NCI-H82 treated with DMSO at 0.1 percent for 48 hours (cell line): ENCODE results near the gene DDN.
A peak's percentile ranks its signal among the peaks of the same experiment; 100 is the strongest.

ENCODE experiments used
- DNase-seq: peaks from one replicate; lab custom pipeline; 2025; ENCODE audit not compliant: unreplicated experiment; lab: John Stamatoyannopoulos, UW

DDN gene

DNA sequence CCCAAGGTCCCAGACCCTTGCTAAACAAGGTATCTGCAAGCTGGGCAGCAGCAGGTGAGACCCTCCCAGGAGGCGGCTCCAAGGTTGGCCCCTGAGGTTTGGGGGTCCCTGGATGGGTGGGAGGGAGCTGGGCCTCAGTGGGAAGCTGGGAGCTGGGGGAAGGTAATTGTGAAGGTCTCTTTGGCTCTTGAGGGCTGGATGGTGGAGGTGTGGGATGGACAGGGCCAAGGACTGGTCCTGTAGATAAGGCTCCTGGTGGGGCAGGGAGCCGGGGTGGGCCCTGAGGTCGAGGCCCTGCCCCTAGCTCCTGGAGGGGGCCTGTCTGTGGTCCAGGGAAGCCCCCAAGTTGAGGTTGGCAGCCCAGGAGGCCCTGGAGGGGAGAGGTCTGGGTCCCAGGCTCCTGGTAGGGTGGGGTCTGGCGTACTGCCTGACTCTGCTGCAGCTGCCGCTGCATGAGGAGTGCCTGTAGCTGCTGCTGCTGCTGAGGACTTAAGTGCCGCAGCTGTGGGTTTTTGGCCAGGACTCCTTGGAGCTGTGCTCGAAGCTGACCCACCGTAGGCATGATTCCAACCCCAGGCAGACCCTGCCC lies 32.5 kb upstream of the DDN start:
- DNase-seq = no peak

DNA sequence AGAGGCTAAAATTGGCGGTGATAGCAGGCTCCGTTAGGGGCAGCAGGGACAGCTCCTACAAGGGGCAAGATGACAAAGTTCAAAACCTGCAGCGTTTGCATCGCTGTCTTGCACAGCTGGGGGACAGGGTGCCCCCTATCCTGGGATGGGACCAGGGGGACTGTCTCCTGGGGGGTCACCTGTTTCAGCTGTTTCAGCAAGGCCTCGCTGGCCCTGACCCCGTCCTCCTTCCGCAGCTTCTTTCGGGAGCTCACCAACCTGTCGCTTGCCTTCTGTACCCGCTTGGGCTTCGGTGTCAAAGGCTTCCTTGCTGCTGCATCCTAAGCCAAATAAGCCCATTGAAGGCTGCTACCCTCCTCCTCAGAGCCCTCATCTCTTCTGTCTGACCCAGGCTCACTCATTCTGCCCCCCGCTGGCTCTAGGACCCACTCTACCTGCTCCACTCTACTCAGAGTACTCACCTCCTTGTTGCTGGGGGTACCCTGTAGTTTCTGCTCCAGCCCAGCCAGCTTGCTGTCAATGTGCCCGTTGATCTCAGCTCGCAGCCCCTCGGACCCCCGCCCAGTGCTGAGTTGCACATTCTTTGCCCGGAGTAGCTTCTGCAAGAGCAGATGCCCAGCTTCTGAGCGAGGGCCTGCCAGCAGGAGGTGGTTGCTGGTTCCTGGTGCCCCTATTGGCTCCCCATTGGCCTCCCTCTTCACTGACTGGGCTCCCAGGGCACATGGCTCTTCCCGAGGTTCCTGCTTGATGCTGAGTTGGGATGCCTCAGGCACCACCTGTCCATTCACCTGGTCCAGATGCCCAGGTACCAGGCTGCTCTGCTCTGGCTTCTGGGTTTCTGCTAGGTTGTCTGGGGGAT lies 31.8 kb upstream of the DDN start:
- no peak for DNase-seq

DNA sequence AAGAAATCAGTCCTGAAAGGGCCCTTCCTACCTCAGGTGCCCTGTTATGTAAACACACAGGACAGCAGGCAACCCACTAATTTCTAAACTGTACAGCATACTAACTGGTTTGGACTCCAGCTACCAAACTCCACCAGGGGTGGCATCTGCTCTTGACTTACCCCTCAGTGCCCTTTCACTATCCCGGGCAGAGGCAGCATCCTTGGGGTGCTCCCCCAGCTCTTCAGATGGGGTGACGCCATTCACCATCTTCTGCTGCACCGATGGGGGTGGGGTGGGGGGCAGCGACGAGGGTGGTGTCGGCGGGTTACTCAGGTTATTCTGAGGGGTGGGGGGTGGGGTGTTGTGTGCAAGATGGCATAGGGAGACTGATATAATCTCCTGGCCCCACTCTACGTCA lies 30.9 kb upstream of the DDN start:
- no peak for DNase-seq

DNA sequence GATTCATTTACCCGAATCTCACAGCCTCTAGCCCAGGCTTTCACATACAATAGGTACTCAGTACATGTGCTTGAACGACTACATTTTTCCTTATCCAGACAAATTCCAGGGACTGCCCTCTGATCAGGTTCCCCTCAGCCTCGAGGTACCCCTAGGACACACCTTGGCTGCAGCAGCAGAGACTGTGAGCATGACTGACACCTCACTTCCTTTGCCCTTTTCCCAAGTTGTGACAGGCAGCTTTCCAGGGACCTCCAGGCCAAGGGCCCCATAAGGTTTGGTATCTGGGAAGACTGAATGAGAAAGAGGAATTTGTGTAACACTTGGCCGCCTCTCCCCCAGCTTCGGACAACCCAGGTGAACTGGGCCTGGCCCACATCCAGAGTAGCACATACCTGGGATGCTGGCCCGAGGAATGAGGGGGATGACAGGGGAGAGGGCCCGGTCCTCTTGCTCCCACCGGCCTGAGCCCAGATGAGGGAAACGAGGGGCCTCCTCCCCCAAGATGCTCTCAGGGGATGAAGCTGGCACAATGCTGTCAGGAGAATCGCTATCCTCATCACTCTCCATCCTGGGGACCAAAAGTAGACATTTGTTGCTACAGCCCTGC lies 29.6 kb upstream of the DDN start:
- no peak for DNase-seq

DNA sequence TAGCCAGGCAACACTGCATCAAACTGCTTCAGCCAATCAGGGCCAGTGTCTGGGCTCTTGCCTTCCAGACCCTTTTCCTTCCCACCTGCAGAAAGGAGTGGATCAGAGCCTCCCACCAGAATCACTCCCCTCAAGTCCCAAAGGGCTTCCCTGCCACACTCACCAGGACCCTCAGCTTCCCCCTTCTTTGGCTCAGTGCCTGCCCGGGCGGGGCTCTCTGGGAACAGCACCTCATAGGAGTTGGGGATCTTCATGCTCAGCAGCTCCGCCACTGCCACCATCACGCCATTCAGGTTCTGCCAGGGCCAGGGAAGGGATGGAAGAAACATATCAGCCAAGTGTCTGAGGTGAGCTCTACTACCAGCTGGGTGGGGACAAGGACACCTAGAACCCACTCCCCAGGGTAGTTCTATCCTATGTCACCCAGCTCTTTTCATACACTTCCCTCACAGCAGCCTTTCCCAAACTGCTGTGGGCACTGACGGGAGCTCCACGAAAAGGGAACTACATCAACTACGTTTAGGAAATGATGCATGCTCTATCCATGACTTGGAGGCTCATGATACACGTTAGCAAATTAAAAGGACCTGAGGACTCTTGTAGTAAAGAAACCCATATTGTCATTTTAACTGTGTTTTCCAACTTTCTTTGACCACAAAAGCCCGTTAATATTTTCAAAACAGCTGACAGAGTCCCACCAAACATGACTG lies 28.8 kb upstream of the DDN start:
- no peak for DNase-seq

DNA sequence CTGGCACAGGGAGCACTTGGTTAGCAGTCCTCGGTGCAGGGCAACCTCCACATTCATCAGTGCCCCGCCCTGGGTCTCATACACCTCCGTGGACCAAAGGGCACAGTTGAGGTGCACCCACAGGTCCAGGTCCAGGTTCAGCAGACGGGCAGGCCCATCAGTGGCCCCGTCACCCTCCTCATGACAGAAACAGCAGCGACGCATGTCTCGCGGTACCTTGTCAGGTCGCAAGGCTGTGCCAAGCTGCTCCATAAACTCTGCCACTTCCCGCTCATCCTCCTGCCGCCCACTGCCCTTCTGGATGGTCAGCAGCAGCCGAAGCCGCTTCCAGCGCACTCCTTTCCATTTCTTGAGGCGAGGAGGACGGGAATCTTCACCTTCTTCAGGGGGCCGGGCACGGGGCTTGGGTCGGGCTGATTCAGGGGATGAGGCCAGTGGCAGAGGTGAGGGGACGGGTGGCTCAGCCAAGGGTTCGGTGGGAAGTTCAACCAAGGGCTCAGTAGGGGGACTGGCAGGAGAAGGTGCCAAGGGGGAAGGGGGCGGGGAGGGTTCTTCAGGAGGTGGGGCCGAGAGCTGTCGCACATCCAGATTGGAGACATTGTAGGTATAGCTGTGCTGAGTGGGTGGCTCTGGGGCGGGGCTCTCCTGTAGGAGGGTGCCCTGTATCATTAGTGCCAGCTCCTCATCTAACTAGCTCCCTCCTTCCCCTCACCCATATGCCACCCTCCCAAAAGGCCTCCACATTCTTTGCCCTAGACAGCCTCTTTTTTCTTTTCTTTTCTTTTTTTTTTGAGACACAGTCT lies 27.7 kb upstream of the DDN start:
- no peak for DNase-seq

DNA sequence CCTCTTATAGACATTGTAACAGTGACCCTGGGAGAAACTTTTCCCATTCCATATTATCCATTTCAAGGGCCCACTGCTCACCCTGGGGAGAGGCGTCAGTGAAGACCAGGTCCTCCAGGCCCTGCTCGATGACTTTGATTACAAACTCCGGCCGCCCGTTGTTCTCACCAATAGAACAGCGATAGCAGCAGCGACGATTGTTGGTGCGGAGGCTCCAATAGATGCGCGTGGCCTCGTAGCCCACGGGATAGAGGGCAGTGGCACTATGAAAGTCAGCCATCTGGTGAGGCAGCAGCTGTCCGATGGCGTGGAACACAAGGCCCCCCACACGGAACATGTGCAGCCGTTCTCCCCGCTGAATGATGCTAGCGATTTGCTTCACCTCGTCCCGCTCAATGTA lies 26.9 kb upstream of the DDN start:
- DNase-seq = no peak

DNA sequence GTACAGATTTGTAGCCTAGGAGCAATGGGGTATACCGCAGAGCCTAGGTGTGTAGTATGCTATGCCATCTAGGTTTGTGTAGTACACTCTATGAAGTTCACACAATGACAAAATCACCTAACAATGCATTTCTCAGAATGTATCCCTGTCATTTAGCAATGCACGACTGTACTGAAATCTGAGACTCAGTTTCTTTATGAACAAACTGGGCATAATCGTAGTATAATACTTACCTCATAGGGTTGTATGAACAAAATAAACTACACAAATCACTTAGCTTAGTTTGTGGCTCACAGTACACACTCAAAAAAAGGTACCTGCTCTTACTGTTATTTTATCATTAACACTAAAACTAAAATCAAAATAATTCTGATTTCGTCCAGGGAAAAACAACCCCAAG lies 26.3 kb upstream of the DDN start:
- DNase-seq = no peak

DNA sequence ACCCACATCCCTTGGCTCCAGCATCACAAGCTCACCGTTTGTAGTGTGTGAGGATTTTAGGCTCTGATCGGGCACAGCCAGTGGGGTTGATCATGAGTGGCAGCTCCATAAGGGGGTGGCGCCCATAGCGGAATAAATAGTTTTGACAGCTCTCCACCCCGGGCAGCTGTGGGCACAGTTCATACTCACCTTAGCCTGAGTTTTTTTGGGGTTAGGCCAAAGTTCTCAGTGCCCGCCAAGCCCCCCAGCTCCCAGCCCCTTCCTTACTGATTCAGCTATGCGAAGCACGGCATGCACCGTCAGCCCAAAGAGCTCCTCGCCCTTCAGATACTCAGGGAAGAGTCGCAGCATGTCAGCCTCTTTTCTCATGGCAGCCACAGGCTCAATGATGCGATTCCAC lies 25.4 kb upstream of the DDN start:
- no peak for DNase-seq

DNA sequence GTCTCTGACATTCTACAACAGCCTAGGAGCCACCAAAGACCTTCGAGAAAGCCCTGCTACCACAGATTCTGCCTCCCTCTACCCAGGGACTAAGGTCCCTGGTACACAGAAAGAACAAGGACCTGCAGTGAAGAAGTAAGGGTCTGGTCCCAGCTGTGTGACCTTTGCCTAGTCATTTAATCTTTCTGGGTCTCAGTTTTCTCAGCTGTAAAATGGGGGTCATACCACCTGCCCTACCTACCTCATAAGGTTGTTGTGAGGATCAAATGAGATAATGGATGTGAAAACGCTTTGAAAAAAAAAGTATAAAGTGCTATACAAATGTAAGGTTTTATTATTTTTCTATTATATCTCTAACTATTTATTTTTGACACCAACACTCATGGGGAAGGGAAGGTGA lies 24.6 kb upstream of the DDN start:
- DNase-seq = no peak

DNA sequence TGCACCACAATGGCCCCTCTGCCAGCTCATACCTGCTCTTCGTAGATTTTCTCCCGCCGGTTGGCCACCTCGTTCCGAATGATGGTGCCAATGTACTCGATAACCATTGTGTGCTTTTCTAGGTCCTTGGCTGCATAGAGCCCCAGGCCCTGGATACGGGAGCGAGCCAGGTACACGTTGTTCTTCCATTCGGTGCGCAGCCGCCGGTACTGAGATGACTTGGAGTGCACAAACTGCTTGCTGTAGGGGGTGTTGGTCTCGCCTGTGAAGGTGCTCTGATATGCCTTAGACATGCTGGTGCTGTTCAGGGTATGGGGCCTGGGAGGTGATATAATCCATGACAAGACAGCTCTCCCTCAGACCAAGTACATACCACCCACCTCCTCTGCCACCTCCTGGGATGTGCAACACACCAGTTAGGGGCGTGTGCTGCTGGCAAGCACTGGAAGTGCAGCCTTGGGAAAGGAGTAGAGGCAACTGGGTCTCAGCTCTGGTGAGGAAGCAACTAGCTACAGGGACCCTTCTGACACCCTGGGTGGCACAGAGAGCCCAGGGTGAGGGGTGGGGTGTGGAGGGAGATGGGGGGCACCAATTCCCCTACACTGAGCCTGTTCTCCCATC lies 23.5 kb upstream of the DDN start:
- no peak for DNase-seq

DNA sequence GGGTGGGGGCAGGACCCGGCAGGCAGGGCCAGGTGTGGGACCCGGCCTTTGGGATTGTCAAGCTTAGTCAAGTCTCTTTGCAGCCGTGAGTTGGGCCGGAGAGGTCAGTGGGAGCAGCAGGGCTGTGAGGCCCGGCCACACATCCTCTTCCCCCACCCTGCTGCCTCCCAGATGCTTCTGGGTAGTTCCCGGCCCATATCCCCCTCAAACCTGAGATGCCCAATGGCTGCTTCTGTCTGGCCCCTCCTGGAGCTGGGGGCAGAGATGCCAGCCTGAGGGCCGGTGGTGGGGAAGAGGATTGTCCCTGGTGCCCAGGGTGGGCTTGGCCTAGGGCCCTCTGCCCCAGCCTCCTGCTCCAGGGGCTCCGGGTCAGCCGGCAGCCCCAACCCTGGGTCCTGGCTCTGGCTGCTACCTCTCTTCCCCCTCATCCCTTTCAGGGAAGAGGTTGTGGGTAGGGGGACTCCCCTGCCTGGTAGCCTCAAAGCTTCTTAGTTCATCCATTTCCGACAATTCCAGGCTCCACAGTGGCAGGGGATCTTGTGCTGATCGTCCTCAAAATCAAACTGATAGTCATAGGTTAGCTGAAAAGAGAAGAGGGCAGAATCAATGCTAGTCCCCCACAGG lies 22.2 kb upstream of the DDN start:
- no peak for DNase-seq

DNA sequence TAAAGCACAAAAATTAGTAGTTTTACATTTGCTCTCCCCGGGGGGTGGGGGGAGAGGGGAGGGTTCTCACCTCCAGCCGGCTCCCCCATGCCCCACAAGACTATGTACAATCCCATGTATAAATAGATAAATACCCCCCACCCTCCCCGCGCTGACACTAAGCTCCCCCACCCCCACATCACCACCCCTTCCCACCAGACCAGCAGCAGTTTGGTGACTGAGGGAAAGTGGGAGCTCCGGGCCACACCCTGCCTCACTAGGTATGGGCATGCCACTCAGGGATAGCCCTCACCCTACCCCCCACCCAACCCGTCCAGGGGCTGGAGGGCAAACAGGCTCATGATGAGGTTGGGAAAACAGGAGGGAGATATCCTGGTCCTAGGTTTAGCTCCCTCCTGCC lies 21.3 kb upstream of the DDN start:
- DNase-seq = no peak

DNA sequence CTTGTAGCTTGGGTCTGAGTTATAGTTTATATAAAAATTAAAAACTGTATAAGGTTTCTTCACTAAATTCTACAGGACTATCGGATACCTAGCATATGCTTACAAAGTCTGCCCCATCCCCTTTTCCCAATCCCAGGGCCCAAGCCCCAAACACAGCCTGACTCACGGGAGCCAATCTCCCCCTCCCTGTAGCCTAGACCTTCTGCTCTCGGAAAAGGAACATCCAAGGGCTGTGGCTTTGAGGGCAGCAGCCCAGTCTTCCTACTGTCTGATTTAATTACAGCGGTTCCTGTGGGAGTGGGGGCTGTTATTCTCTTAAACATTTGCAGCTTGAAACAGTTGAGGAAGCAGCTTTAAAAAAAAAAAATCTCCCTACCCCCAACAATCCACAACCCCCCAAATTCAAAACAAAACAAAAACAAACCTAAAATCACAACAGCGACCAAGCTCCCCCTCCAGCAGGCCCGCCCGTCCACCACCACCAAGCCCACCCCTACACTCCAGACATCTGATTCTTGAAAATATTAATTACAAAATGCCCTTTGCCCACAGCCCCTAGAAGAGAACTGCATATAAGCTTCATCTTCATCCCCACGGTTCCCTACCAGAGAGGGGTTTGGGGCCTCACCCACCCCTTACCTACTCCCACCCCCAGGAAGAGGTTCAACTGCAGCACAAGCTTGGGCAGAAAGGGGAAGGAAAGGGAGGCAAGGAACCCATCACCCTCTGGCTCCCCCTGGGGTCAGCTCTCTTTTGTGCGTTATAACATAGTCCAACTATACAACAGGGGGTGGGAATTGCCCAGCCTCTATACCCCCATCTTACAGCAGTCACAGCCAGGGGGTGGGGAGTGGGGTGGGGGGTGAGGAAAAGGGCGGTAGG lies 20.5 kb upstream of the DDN start:
- DNase-seq = no peak

DNA sequence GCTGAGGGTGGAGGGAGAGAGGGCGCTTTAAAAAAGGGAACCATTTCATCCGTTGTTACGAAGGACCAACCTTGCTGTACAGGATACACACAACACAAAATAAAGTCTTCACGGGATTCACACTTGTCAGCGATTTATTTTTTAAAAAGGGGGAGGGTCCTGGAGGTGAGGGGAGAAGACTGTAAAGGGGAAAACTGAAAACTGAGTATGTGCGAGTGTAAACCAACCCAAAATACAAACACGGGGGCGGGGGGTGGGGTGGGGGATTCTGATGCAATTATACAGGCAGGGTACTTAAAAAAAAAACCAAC lies 19.9 kb upstream of the DDN start:
- DNase-seq = no peak

DNA sequence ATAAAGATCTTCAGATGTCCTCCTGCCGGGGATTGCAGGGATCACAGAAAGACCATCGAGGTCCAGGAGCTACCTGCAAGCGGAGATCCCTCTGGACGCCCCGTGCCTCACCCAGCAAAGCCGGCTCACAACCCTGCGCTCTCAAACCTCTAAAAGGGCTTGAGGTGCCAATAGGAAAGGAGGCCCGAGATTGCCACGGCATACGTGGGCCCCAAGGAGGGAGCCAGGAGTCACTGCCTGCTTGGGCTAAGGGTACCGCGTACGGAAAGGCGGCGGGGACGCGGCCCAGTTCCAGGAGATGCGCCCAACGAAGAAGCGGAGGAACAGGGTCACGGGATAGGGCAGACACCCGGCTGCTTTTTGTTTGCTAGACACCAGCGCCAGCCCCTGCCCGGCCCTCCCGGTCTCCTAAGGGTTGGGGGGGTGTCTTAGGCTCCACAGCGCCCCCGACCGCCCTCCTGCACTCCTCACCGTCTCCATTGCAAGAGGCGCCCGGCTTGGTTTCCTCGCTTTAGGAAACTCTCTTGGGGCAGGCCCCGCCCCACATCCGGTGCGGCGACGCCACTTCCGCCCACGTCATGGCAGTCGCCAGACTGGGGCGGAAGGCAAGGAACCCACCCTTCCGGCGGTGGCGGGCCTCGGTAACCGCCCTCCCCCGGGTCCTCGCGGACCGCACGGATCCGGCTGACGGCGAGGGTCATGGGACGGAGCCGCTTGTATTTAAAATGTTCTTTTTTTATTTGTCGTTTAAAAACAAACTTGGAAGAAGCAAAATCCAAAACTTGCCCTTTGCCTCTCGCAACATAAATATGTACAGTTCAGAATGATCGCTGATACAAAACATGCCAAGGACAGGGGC lies 19.3 kb upstream of the DDN start, which contains the start of gene PRKAG1:
Gene PRKAG1 (minus strand): TSS at position 516 of the 859 bp plus-strand sequence. CDS start 36 bp downstream, at position 480.
- peak; percentile 87 for DNase-seq

DNA sequence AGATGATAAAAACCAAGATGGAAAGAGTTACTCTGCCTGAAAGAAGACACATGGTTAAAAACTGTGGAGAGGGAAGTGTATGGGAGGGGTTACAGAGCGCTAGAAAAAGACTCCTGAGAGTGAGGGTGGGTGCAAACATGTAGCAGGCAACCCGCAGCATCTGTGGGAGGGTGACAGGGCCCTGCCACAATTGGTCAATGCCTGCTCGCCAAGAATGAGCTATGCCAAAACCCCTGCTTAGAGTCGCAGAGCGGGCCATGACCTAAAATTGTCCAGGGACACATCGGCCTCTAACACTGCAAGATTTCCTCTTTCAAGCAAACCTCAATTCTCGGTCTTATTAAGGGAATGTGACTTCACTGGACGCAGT lies 18.7 kb upstream of the DDN start:
- no peak for DNase-seq

DNA sequence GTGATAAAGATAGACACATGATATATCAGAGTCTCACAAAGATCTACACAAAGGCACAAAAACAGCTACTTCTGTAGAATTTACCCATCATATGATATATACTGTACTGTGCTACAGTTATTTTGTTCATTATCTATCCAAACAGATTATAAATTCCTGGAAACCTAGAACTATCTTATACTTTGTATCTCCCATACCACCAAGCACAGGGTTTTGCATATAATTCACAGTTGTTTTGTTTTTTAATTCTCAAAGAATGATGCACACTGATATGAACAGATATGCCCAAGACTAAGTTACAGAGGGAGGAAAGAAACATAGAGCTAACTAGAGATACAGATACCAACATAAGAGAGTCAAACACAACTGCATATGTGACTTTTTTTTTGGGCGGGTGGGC lies 16.0 kb upstream of the DDN start:
- no peak for DNase-seq
